ENCODE measurements around the gene APP. TPM values are rescaled to one million over a fixed set of nuclear protein-coding genes. Genes with fewer than 3 reads are reported as not detected.

Gene APP
- total RNA-seq, 1 experiment from 2014 or later, result 560 TPM

DNA sequence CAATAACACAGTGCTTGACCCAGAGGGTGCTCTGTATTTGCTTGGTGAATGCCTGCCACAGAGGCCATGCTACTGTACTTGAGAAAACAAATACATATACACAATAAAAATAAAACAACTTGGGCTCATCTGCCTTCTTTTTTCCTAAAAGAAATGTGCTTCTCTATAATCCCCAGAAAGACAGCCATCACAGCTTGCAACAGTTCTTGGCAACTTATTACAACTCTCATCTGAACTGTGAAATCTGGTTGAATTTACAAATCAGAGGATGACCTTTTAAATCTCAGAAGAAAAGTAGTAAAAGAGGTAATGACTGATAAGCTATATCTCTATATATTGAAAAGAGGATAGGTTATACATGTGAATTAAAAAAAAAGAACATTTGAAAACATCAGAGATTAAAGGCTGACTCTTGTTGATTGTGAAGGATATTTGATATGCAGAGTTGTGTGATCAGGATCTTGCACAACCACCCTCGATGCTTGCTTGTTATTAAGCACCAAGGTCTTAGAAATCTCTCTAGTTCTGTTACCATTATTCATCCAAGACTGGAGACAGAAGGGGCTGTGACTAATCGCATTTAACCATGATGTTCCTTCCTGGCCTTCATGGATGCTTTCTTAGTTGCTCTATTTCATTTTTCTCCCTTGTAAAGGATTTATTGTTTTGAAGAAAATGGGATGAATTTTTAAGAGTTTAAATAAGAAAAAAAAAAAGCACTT is 213.4 kb downstream of the APP start (continued):
- TF ChIP-seq, protein P1, sequence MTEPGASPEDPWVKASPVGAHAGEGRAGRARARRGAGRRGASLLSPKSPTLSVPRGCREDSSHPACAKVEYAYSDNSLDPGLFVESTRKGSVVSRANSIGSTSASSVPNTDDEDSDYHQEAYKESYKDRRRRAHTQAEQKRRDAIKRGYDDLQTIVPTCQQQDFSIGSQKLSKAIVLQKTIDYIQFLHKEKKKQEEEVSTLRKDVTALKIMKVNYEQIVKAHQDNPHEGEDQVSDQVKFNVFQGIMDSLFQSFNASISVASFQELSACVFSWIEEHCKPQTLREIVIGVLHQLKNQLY (CRISPR knock-in tag; IDR thresholded peaks at IDR 0.05), result no peak
- no peak for TF ChIP-seq NR3C1 (CRISPR knock-in tag; conservative IDR thresholded peaks at IDR 0.05; ENCODE audit: low read depth)
- no peak for TF ChIP-seq ZNF121 (CRISPR knock-in tag; IDR thresholded peaks at IDR 0.05)
- TF ChIP-seq TEAD1 (CRISPR knock-in tag; IDR thresholded peaks at IDR 0.05), result no peak
- no peak for TF ChIP-seq SMAD3 (CRISPR knock-in tag; IDR thresholded peaks at IDR 0.05; ENCODE audit: borderline replicate concordance)
- TF ChIP-seq, protein P2, sequence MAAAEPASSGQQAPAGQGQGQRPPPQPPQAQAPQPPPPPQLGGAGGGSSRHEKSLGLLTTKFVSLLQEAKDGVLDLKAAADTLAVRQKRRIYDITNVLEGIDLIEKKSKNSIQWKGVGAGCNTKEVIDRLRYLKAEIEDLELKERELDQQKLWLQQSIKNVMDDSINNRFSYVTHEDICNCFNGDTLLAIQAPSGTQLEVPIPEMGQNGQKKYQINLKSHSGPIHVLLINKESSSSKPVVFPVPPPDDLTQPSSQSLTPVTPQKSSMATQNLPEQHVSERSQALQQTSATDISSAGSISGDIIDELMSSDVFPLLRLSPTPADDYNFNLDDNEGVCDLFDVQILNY (CRISPR knock-in tag; IDR thresholded peaks at IDR 0.05), result no peak
- no peak for TF ChIP-seq NFYB (CRISPR knock-in tag; conservative IDR thresholded peaks at IDR 0.05; ENCODE audit: low read depth)
- no peak for TF ChIP-seq RELA (CRISPR knock-in tag; IDR thresholded peaks at IDR 0.05; ENCODE audit: borderline replicate concordance)
- TF ChIP-seq KAT7 (CRISPR knock-in tag; IDR thresholded peaks at IDR 0.05; ENCODE audit: borderline replicate concordance), result no peak
- no peak for TF ChIP-seq CTCF (IDR thresholded peaks at IDR 0.05)
- no peak for TF ChIP-seq ZNF532 (CRISPR knock-in tag; IDR thresholded peaks at IDR 0.05; ENCODE audit: borderline replicate concordance)

DNA sequence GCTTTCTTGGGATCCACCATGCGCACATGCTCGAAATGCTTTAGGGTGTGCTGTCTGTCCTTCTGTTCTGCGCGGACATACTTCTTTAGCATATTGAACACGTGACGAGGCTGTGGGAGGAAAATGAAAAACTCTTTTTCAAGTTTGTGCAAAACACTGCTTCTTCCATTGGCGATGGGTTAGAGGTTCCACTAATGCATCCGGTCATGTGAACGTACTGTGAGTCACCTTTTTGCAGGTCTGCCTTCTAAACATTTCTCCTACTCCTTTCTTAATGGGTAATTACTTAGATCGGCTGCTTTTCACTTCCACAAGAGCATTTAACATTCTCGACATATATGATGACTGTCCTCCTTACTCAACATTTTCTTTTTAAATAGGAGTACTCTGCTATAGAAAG is 214.9 kb downstream of the APP start:
- TF ChIP-seq, protein P3, sequence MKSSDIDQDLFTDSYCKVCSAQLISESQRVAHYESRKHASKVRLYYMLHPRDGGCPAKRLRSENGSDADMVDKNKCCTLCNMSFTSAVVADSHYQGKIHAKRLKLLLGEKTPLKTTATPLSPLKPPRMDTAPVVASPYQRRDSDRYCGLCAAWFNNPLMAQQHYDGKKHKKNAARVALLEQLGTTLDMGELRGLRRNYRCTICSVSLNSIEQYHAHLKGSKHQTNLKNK (CRISPR knock-in tag; IDR thresholded peaks at IDR 0.05), result no peak
- TF ChIP-seq NR3C1 (CRISPR knock-in tag; conservative IDR thresholded peaks at IDR 0.05; ENCODE audit: low read depth) (no peak), ZNF281 (CRISPR knock-in tag; IDR thresholded peaks at IDR 0.05) (no peak), NFYB (CRISPR knock-in tag; conservative IDR thresholded peaks at IDR 0.05; ENCODE audit: low read depth) (no peak), E2F1 (CRISPR knock-in tag; IDR thresholded peaks at IDR 0.05) (no peak)
- Mint-ChIP-seq H3K27me3 (ENCODE audit: low read depth) (no peaks in the 10 kb centered on the region; the same call in 1 of the 2 replicates), H3K4me1 (peaks cover 22% of the 10 kb centered on the region), H3K9me3 (no peaks in the 10 kb centered on the region), H3K36me3 (peaks cover 77% of the 10 kb centered on the region), H3K27ac (peak overlapping the region; percentile 34), H3K4me3 (no peak overlapping the region)
- no peak for DNase-seq (ENCODE audit: low spot score)
- no peak for ATAC-seq
- CTCF ChIA-PET, result no interaction called here
- POLR2A ChIA-PET, result no interaction called here
